ENCODE data around the gene PCDHB5.
"Not testable (repeated sequence)": the region's sequence is repeated elsewhere in the genome, so short reads cannot be mapped to it uniquely, and the experiment has no call there.

The PCDHB5 gene

DNA sequence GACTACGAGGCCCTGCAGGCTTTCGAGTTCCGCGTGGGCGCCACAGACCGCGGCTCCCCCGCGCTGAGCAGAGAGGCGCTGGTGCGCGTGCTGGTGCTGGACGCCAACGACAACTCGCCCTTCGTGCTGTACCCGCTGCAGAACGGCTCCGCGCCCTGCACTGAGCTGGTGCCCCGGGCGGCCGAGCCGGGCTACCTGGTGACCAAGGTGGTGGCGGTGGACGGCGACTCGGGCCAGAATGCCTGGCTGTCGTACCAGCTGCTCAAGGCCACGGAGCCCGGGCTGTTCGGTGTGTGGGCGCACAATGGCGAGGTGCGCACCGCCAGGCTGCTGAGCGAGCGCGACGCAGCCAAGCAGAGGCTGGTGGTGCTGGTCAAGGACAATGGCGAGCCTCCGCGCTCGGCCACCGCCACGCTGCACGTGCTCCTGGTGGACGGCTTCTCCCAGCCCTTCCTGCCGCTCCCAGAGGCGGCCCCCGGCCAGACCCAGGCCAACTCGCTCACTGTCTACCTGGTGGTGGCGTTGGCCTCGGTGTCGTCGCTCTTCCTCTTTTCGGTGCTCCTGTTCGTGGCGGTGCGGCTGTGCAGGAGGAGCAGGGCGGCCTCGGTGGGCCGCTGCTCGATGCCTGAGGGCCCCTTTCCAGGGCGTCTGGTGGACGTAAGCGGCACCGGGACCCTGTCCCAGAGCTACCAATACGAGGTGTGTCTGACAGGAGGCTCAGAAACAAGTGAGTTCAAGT, 49.3 kb downstream of the PCDHB5 start:
- H3K9me3 ChIP-seq (ENCODE audit: control insufficient read depth, low read depth, low read length); H3K27me3 ChIP-seq (ENCODE audit: control insufficient read depth, insufficient read depth, low read length): not testable (repeated sequence)

DNA sequence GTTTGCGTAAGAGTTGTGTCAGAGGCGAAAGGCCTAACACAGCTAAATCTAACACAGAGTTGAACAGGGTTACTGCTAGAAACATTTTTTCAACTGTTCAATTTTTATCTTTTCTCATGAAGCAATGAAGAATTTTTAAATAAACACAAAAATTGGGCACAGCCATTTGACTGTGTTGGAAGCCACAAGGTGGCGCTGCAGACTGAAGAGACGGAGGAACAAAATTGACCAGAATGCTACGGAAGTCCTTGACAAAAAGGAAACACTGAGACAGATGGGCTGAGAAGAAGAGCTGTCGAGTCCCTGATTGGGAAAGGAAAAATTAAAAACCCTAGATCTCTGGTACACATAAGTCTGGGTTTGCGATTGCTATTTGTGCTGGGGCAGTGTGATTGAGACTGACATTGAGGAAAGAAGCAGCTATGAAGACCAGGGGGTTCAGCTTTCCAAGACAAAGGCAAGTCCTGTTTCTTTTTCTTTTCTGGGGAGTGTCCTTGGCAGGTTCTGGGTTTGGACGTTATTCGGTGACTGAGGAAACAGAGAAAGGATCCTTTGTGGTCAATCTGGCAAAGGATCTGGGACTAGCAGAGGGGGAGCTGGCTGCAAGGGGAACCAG, 52.0 kb downstream of the PCDHB5 start, which contains the start of gene PCDHB9:
Gene PCDHB9 (plus strand): TSS at position 265 of the 616 bp plus-strand sequence. CDS start 158 bp downstream, at position 423.
- no peaks in the 10 kb centered on the region for H3K4me1 ChIP-seq (ENCODE audit: control insufficient read depth, low read depth, low read length)
- H3K4me3 ChIP-seq (ENCODE audit: low read length), result peak within 1 kb of the TSS; percentile 30
- no peak within 1 kb of the TSS for H3K27ac ChIP-seq (ENCODE audit: low read length)
- no peaks in the 10 kb centered on the region for H3K27me3 ChIP-seq (ENCODE audit: control insufficient read depth, insufficient read depth, low read length)
- peaks cover 3% of the 10 kb centered on the region for H3K9me3 ChIP-seq (ENCODE audit: control insufficient read depth, low read depth, low read length)
- H3K9ac ChIP-seq (ENCODE audit: low read length), result no peak within 1 kb of the TSS
- H3K36me3 ChIP-seq (ENCODE audit: control insufficient read depth, low read depth, low read length), result no peaks in the 10 kb centered on the region

More for the DNA sequence above, 49.3 kb downstream of the PCDHB5 start:
- not testable (repeated sequence) for H3K4me1 ChIP-seq (ENCODE audit: control insufficient read depth, low read depth, low read length); H3K9ac ChIP-seq (ENCODE audit: low read length); H3K4me3 ChIP-seq (ENCODE audit: low read length); H3K27ac ChIP-seq (ENCODE audit: low read length); H3K36me3 ChIP-seq (ENCODE audit: control insufficient read depth, low read depth, low read length)
